Measurements from ENCODE around the gene ERCC1. TPM values are rescaled to one million over a fixed set of nuclear protein-coding genes. Genes with fewer than 3 reads are reported as not detected.

ERCC1 gene
- 209 and 217 TPM in 2 replicates for total RNA-seq

GRCh38 chr19:45423589-45424190 lies at the start of gene ERCC1:
Gene ERCC1, minus strand, starts transcription at chr19:45423917. Its CDS starts 543 bp downstream, at chr19:45423374.

GRCh38 chr19:45467456-45468158 lies 43.9 kb upstream of the ERCC1 start, which contains the start of gene FOSB:
Gene FOSB, plus strand, starts transcription at chr19:45467996. Its CDS starts 591 bp downstream, at chr19:45468587.

GRCh38 chr19:45406226-45407090 lies 17.3 kb downstream of the ERCC1 start, which contains the start of gene POLR1G:
Gene POLR1G, plus strand, starts transcription at chr19:45406644. Its CDS starts 53 bp downstream, at chr19:45406697.

GRCh38 chr19:45404557-45405434 lies 18.9 kb downstream of the ERCC1 start, which contains the start of gene PPP1R13L:
Gene PPP1R13L, minus strand, starts transcription at chr19:45405069. Its CDS starts 6,751 bp downstream, at chr19:45398318.

GRCh38 chr19:45370410-45371204 lies 53.1 kb downstream of the ERCC1 start, which contains the start of gene ERCC2:
Gene ERCC2, minus strand, starts transcription at chr19:45370573. Its CDS starts 33 bp downstream, at chr19:45370540.

Other genes starting within 250 kb of the ERCC1 start
- gene TRAPPC6A, start 245.7 kb downstream of the ERCC1 start, total RNA-seq: 9.0 and 13.2 TPM in 2 replicates
- gene BLOC1S3, start 245.1 kb downstream of the ERCC1 start, total RNA-seq: 7.7 and 7.8 TPM in 2 replicates
- gene EXOC3L2, start 178.5 kb downstream of the ERCC1 start, total RNA-seq: 0.38 and 2.0 TPM in 2 replicates
- 19.8 and 21.3 TPM in 2 replicates for gene MARK4, start 172.6 kb downstream of the ERCC1 start, total RNA-seq
- not detected in 2 replicates for gene CKM, start 101.0 kb downstream of the ERCC1 start, total RNA-seq
- 49.6 and 69.6 TPM in 2 replicates for gene KLC3, start 83.2 kb downstream of the ERCC1 start, total RNA-seq
- gene ERCC2, start 53.3 kb downstream of the ERCC1 start, total RNA-seq: 12.9 and 18.0 TPM in 2 replicates
- gene PPP1R13L, start 18.8 kb downstream of the ERCC1 start, total RNA-seq: 93.5 and 112 TPM in 2 replicates
- gene POLR1G, start 17.3 kb downstream of the ERCC1 start, total RNA-seq: 10.3 and 17.2 TPM in 2 replicates
- 6.6 and 7.5 TPM in 2 replicates for gene FOSB, start 44.1 kb upstream of the ERCC1 start, total RNA-seq
- 6.7 and 16.6 TPM in 2 replicates for gene RTN2, start 73.1 kb upstream of the ERCC1 start, total RNA-seq
- 1.9 and 4.1 TPM in 2 replicates for gene PPM1N, start 74.5 kb upstream of the ERCC1 start, total RNA-seq
- 153 and 157 TPM in 2 replicates for gene VASP, start 83.6 kb upstream of the ERCC1 start, total RNA-seq
- gene OPA3, start 160.9 kb upstream of the ERCC1 start, total RNA-seq: 9.7 and 13.0 TPM in 2 replicates
- gene GPR4, start 178.3 kb upstream of the ERCC1 start, total RNA-seq: not detected in 2 replicates
- 74.6 and 132 TPM in 2 replicates for gene EML2, start 215.5 kb upstream of the ERCC1 start, total RNA-seq
- 0.15 and 1.4 TPM in 2 replicates for gene GIPR, start 244.3 kb upstream of the ERCC1 start, total RNA-seq